NCI-H2029 (cell line): ENCODE results near the gene PBX3.

Experiments
- DNase-seq: peaks from one replicate; lab custom pipeline; 2025; lab: John Stamatoyannopoulos, UW

Gene PBX3

DNA sequence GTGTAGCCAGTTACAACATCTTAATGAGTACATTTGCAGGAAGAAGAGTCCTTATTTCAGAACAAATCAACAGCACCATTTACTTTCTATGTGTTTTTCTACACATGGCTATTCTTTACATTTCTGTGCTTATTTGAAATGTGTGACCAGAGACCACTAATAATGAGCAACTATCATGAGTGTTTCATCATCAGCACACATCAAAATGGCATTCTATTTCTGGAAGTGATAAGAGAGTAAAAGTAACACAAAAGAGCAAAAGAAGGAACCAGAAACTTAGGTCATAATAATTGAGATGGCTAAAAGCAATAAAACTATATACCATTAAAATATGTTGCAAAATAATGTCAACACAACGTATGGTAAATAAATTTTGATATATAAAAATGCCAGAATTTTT is 159.7 kb downstream of the PBX3 start:
- no peak for DNase-seq

DNA sequence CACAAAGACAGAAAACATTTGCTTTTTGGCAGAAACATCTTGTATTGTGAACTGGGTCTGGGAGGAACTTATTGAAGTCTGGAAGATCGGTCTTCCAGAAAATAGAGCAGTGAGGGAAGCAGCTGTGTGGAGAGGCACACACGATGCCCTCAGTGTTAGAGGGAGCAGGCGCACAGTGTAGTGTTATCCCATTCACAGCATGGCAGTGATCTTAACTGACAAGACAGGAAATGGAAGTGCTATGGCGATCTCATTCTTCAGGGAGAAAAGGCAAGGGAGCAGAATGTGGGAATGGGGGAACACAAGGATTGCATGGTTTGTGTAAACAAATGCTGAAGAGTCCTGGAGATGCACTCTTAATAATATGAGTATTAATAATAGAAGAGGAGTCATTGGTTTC is 161.0 kb downstream of the PBX3 start:
- DNase-seq: no peak

DNA sequence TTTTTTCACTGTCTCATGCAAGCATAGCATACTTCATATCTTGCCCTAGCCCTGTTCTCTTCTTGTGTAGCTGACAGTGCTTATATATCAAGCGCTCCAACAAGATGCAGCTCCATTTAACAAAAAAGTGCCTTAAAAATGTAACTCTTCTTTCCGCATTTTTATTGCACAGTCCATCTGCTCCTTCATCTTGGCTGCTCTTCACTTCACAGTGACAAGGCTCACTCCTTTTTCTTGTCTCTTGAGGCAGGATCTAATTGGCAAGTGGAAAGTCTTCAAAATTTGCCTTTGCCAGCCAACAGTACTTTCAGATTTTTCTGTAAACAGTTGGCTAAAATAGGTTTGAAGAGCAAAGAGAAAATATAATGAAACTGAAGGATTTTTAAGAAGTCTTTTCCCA is 161.8 kb downstream of the PBX3 start:
- no peak for DNase-seq

DNA sequence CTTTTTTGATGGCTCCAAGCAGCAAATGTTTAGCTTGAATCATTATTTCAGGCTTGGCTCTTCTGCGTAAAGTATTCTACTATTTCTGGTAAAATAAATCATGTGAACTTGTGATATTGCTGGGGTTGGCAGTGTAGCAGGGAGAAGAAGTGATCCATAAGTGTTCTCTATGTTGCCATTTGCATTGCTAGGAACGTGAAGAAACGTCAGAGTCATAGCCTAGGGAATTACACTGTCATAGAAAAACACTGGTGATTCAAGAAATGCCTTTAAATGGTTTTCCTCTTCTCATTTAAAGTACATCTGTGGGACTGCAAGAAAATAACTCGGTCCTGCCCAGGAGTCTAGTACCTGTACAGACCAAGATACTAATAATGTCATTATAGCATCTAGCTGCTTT is 162.3 kb downstream of the PBX3 start:
- no peak for DNase-seq

DNA sequence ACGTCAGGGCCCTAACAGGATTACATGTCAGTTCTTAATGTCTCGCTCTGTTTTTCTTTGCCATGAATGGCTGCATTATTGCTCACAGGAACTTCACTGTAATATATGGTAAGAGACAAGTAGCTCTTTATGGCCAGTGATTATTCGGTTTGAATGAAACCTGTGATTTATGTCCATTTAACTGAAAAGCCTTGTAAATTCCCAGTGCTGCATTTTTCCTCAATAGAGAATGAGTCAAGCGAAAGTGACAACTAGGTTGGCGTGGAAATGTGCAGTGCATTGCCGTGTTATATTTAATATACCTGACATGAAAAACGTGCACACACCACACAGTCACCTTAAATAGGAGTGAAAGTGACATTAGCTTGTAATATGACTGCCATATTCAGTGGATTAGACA is 163.1 kb downstream of the PBX3 start:
- DNase-seq: no peak

DNA sequence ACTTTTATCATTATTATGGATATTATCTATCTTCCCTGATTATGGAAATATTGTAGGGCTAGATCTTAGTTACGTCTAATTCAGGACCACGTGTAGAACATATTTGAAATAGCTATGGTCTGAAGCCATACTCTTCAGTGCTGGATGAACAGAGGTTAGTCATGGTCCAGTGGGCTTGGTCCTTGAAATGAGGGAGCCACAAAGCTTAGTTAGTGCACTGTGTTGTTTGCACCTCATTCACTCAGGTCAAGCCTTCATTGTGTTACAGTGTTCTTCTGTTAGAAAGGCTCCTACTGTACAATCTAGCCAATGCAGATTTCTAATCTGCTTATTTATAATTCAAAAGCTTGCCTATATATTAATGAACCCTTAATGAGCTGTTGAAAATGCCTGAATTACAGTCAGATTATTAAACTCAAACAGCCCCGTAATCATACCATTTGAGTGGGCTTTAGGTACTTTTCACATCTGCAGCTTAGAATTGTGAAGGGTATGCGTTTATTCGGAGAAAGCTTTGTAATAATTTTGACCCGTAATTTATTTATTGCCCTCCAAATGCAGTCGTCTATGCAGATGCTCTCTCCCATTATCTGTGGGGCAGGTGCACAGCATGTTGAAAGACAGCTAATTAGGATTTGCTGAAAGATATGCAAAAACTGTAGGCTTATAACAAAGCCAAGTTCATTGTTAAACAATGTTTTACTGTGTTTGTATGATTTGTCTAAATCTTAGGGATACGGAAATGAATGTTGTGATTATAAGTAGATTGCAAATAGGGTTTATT is 164.9 kb downstream of the PBX3 start:
- DNase-seq: peak; percentile 55

DNA sequence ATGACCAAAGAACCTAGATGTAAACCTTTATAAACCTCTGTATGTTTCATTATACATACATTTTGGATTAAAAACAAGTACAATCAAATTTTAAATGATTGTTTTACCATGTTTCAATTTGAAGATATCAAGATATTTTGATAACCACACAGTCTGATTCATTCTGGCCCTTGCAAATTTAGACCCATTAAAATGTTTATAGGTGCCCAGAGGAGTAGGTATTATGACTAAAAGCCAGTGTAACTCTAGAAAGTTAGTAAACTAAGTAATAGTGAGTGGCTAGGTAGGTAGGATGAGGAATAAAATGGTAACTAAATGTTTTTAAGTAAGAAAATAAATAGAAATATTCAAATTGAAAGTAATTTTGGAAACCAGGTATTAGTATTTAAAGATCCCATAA is 165.5 kb downstream of the PBX3 start:
- no peak for DNase-seq

DNA sequence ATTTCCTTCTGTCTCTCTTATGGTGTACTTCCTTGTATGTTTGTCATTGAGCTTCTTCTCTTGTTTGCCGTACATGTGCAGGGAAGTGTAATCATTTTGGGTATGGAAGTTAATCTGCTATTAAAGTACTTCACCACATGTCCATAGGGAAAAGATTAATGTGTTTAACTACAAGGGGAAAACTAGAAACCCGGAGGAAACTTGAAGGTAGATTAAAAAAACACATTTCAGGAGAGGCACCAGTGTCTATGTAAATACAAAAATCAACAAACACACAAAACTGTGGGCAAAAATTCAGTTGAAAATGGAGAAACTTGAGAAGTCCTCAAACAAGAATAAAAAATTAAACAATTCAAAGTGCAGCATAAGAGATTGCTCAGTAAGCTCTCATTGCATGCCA is 166.4 kb downstream of the PBX3 start:
- DNase-seq: no peak

DNA sequence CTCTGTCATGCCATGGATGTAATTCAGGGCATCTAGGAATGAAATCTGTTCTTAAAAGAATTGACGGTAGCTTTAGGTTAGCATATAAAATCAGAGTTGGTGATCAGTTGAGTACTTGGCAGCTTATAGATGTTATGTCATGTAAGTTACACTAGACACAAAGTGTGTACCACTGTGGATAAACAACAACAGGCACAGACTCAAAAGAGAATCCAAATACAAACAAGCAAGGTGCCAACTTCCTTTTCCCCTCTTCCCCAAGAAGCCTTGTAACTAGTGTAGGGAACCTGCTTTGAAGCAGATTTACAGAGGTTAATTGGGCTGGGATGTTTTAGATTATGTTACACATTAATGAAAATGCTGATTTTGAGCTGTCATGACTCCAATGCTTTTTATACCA is 167.2 kb downstream of the PBX3 start:
- no peak for DNase-seq

DNA sequence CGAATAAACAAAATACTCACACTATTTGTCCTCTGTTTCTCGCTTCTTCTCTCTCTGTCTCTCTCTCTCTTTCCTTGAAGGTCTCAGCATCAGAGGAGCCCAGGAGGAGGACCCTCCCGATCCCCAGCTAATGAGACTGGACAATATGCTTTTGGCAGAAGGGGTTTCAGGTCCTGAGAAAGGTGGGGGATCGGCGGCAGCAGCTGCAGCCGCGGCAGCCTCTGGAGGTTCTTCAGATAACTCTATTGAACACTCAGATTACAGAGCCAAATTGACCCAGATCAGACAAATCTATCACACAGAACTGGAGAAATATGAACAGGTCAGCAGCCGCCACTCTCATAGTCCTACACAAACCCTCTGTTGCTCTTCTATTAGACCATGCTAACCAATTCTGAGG is 168.4 kb downstream of the PBX3 start:
- no peak for DNase-seq

DNA sequence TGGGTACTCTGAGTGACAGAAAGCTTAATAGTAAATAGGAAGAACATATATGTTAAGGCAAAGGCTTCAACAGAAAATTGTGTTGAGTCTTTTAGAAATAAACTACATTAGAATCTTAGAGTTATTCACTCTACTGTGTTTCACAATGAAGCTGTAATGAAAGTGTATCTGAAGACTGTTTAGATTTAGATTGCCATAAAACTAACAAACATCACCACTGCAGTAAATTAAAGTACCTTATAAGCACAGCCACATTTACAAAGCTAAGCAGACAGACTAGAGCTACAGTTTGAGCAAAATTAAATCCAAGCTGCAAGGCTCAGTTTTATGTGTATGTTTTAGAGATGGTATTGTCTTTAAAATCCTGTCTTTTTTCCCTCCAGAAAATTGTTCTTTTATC is 172.4 kb downstream of the PBX3 start:
- no peak for DNase-seq

DNA sequence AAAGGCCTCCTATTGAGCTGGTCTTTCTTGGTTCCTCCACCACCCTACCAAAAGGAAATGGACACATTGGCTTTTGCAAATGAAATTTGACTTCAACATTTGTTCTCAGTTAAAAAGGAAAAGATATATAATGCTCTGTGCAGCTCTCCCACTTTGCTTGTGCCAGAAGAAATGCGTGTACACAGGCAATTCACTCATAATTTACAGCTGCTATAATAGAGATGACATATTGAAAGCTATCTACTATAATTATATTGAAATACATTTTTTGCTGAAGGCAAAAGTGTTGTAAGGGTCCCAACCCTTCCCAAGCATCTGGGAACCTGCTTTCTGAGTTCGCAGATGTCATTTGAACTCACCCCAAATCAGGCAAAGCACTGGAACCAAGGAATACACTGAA is 173.2 kb downstream of the PBX3 start:
- DNase-seq: no peak

DNA sequence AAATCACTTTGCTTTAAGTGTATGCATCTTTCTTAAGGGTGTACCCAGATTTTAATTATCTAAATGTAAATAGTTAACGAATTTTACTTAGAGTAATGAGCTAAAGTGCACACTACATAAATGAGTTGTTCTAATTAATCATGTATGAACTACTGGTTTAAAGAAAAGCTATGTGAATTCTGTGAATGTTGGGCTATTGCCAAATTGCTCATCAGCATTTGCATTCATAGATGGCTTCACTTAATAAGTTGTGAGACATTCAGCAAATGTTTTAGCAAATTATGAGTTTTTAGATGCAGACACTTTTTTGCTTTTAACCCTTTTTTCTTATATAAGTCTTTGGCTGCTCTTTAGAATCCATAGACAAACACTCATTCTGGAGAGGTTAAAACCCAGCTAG is 175.7 kb downstream of the PBX3 start:
- DNase-seq: no peak

DNA sequence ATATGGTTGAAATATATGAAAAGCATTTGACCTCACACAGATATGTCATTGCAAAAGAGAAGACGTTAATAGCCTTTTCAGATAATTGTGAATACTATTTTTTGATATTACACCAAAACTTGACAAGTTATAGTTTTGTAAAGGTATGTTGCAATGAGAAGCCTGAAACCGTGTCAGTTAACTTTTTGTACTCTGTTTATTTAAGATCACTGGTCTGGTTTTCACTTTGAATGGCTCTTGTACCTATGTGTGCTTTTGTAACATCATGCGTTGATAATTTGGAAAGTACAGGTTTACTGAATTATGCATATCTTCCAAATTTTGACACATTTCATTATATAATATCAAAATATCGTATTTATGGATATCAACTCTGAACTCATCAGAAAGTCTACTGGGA is 177.2 kb downstream of the PBX3 start:
- no peak for DNase-seq

DNA sequence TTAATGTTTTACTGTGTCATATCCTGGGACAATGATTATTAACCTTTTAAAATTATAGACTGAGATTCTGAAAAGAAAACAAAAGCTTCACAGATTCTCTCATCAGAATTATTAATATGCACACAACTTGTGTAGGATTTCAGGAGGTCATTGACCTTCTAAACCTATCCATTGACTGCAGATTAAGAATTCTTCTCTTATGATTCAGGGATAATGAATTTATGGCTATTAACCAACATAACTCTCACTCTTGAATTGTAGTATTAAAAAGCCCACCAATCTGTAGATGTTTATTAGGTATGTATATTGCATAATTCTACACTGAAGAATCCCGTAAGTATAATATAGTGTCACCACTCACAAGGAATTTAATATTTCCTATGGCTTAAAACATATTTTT is 179.8 kb downstream of the PBX3 start:
- no peak for DNase-seq

DNA sequence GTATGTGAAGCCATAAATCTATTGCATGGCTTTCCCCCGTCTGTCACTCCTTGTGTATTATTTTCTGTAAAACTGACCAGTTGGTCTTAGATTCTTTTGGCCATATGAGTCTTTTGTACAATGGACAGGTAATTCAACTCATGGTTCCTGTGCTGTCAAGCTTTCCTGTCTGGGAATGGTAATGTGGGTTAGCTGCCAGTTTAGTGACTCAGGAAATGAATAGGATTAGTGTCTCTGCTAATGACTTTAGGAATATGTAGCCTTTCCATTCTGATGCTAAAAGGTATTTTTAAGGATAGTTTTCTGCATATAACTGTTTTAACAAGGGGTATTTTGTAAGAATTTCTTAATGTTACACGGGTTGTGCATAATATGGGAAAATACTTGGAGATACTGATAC is 182.7 kb downstream of the PBX3 start:
- DNase-seq: no peak

DNA sequence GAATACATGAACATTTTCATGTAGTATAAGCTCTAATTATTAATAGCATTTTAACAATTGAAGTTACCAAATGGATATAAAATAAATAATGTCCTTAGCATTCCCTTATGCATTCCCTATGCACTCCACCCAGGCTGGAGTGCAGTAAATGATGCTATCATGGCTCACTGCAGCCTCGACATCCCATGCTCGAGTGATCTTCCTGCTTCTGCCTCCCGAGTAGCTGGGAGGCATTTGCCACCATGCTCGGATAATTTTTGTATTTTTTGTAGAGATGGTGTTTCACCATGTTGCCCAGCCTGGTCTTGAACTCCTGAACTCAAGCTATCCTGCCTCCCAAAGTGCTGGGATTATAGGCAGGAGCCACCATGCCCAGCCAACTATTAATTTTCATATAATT is 184.0 kb downstream of the PBX3 start:
- no peak for DNase-seq

DNA sequence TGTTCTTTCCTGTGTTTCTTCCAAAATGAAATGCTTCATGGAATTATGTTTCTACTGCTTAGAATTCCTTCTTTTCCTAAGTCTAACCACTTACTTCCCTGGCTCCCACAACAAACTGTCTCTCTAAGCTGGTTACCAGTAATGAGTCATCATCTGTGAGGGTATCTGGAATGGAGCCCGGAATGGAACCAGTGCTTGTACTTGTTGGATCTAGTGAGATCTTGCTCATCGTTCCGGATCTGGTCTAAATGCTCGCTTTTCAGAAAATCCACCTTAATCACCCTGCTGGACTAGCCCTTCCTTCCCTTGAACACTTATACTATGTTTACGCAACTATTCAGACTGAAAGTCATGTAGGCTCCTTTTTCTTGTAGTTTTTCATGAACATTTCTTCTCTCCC is 184.8 kb downstream of the PBX3 start:
- peak; percentile 78 for DNase-seq

DNA sequence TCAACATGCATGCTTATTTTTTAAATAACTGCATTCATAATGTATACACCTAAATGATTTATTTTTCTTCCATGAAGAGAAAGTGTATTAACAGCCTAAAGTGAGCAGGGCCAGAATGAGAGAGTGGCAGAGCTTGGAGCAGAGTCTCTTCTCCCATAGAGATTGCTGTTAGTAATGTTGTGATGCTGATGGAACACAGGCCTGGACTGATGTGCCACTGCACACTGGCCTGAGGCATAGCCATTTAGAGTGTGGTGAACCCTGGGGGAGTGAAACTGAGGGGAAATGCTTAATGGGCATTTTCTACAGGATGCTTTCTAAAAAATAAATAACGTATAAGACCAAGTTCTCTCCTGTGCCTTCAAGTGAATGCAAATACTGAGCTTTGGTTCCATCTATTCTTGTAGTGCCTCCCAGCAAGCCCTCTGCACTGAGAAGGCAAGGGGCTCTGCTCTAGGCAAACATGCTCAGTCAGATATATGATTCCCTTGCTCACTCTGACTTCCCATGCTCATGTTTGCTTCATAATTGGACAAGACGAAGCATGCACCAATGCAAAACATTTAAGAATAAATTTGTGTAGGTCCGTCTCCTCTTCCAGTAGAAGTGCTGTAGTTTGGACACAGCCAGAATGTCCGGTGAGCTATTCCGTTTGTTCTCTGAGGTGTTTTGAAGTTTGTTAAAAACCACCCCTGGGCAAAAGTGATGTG is 185.7 kb downstream of the PBX3 start:
- no peak for DNase-seq

DNA sequence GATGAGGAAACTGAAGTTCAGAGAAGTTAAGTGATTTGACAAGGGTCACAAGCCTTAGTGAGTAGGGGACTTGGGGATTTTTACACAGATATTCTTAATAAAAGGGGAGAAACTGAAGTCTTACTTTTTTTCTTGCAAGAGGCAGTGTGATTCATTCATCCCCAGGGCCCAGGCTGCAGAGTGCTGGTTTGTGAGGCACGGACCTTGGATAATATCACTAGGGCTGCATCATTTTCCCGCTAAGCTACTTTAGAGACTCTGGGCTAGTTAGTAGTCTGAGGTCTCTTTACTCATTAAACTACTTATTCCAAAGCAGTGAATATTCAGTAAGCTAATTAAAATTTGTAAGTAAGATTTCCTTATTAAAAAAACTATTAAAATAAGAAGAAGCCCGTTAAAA is 195.0 kb downstream of the PBX3 start:
- DNase-seq: no peak

DNA sequence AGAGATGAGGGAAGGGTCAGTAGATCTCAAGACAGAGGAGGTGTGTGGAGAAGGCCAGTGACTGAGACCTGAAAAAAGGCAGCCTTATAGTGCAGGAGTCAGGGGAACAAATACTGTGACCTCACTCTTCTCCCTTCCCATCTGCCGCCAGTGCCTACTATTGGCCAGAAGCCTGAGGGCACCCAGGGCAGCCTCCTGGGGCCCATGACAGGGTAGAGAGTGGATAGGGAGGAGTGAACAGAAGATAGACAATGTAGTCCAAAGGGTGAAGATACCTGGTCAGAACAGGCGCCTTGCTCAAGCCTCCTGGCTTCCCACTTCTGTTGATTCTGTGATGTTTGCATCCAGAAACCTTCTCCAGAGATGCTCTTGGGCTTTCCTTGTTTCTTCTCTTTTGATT is 196.7 kb downstream of the PBX3 start:
- DNase-seq: no peak

DNA sequence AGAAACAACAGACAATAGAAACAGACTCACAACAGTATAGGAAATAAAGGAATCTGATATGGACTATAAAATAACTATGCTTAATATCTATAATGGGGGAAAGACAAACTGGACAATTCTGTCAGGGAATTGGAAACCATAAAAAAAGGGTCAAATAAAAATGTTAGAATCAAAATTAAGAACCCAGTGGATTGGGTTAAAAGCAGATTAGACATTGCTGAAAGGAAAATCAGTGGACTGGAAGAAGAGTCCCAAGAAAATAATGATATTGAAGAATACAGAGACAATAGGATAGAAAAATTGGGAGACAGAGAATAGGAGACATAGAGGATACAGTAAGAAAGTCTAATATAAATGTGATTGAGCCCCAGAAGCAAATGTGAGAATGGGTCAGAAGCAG is 199.2 kb downstream of the PBX3 start:
- DNase-seq: no peak

DNA sequence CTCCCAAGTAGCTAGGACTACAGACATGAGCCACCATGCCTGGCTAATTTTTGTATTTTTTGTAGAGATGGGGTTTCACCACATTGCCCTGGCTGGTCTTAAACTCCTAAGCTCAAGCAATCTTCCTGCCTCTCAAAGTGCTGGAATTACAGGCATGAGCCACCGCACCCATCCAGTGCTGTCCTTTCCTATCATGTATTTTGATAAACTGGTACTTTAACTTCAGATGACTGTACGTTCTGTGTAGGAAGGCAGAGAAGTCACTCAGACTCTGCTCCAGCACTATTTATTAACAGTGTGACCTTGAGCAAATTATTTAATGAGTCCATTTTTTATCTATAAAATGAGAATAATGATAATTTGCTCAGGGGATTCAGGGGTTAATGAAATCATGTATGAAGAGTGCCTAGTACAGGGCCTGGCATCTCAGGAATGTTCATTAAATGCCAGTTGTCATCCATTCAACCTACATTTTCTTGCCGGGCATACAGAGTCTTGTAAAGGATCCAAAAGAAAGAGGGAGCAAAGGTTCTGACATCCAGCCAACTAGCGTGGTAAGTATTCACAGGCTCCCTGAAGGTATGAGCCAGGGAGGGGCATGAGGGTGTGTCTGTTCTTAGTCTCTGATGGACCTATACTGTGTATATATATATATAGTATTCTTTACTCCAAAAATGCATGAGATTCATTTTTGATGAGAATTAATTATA is 201.9 kb downstream of the PBX3 start:
- no peak for DNase-seq
